SU-DHL-6 (cell line): Measurements from ENCODE around the gene DUSP2.

Experiments
- H2AFZ ChIP-seq: fragments of 200-600 bp; sonication (generic); 2 replicates; pipeline ENCODE4 v1.6.1; 2014; ENCODE audit warnings: low read depth, mild to moderate bottlenecking, moderate library complexity, mixed read lengths, antibody characterized with exemption, low read length; ENCODE audit not compliant: severe bottlenecking
- H3F3A ChIP-seq: fragments of 200-600 bp; shearing (Covaris generic); 2 replicates; pipeline ENCODE4 v1.6.0; 2016; ENCODE audit warnings: antibody characterized with exemption, mild to moderate bottlenecking; ENCODE audit not compliant: insufficient read depth
- H3K27ac ChIP-seq: fragments of 200-600 bp; sonication (generic); 2 replicates; pipeline ENCODE4 v1.5.1; 2016; ENCODE audit warnings: low read depth, mild to moderate bottlenecking, low read length, moderate library complexity, mixed read lengths
- H3K27me3 ChIP-seq: fragments of 200-600 bp; sonication (generic), shearing (Covaris generic); 2 replicates; pipeline ENCODE4 v1.6.0; 2014; ENCODE audit warnings: mild to moderate bottlenecking, low read length
- H3K36me3 ChIP-seq: fragments of 200-600 bp; sonication (generic); 2 replicates; pipeline ENCODE4 v1.6.1; 2014; ENCODE audit warnings: mild to moderate bottlenecking, low read length, mixed read lengths
- H3K4me2 ChIP-seq: fragments of 300-600, 200-600 bp; shearing (Covaris generic), sonication (generic); 2 replicates; pipeline ENCODE4 v1.6.0; 2014; ENCODE audit warnings: low read length, low read depth, mild to moderate bottlenecking; ENCODE audit not compliant: poor library complexity, severe bottlenecking
- H3K4me3 ChIP-seq: fragments of 200-600 bp; sonication (generic); 2 replicates; pipeline ENCODE4 v1.5.1; 2014; ENCODE audit warnings: antibody characterized with exemption, low read length, mild to moderate bottlenecking, mixed read lengths; ENCODE audit not compliant: insufficient read depth, poor library complexity, severe bottlenecking
- H3K79me2 ChIP-seq: fragments of 200-600 bp; sonication (generic); 2 replicates; pipeline ENCODE4 v1.6.1; 2014; ENCODE audit warnings: mild to moderate bottlenecking, low read length, moderate library complexity; ENCODE audit not compliant: insufficient read depth
- H3K9ac ChIP-seq: fragments of 200-600 bp; sonication (generic); 2 replicates; pipeline ENCODE4 v1.7.0; 2014; ENCODE audit warnings: mild to moderate bottlenecking, low read length
- H3K9me2 ChIP-seq: fragments of 200-600 bp; sonication (generic); replicated peaks from 2 replicates; pipeline ENCODE4 v1.6.1; 2014; ENCODE audit warnings: low read length; ENCODE audit not compliant: insufficient read depth
- H3K9me3 ChIP-seq: fragments of 200-600 bp; sonication (generic); 2 replicates; pipeline ENCODE4 v1.6.1; 2014; ENCODE audit warnings: low read length, mixed read lengths; ENCODE audit not compliant: insufficient read depth
- H4K20me1 ChIP-seq: fragments of 200-600 bp; sonication (generic); 2 replicates; pipeline ENCODE4 v1.6.1; 2014; ENCODE audit warnings: low read depth, mild to moderate bottlenecking, antibody characterized with exemption, low read length, moderate library complexity, mixed read lengths
- CTCF ChIP-seq: fragments of 200-600 bp; sonication (generic); IDR thresholded peaks from one replicate; pipeline ENCODE4 v1.5.1; 2017; ENCODE audit warnings: antibody characterized with exemption, mild to moderate bottlenecking, low read length, moderate library complexity; ENCODE audit not compliant: insufficient read depth, poor library complexity, severe bottlenecking
- EZH2phosphoT487 ChIP-seq: fragments of 200-600 bp; sonication (generic), shearing (Covaris generic); conservative IDR thresholded peaks from 2 replicates; pipeline ENCODE4 v1.6.1; 2018; ENCODE audit warnings: mild to moderate bottlenecking, antibody characterized with exemption, low read length, moderate library complexity, mixed read lengths

The DUSP2 gene

GRCh38 chr2:96122391-96122790, 22.8 kb downstream of the DUSP2 start:
- Histone ChIP-seq H3K27me3 (no peaks in the 10 kb centered on the region), H3K36me3 (no peaks in the 10 kb centered on the region), H3K27ac (no peak overlapping the region), H3K9me2 (no peaks in the 10 kb centered on the region), H3K9me3 (no peaks in the 10 kb centered on the region), H3F3A (no peaks in the 10 kb centered on the region), H3K9ac (no peak overlapping the region), H2AFZ (no peak overlapping the region), H3K4me3 (no peak overlapping the region), H4K20me1 (no peaks in the 10 kb centered on the region), H3K79me2 (no peaks in the 10 kb centered on the region), H3K4me2 (no peak overlapping the region)
- TF ChIP-seq EZH2phosphoT487 (no peak), CTCF (no peak)

- no peaks in the 10 kb centered on the region for H3K9me3 ChIP-seq
- no peaks in the 10 kb centered on the region for H3K27me3 ChIP-seq
- H3K79me2 ChIP-seq: no peaks in the 10 kb centered on the region
- H3F3A ChIP-seq: no peaks in the 10 kb centered on the region
- H3K4me3 ChIP-seq: no peak overlapping the region
- H3K4me2 ChIP-seq: no peak overlapping the region
- no peaks in the 10 kb centered on the region for H3K9me2 ChIP-seq
- no peaks in the 10 kb centered on the region for H3K36me3 ChIP-seq
- no peak overlapping the region for H3K9ac ChIP-seq
- H2AFZ ChIP-seq: no peak overlapping the region
- H4K20me1 ChIP-seq: no peaks in the 10 kb centered on the region
- no peak for TF ChIP-seq EZH2phosphoT487
- no peak for TF ChIP-seq CTCF
- no peak overlapping the region for H3K27ac ChIP-seq
Observed at GRCh38 chr2:96121414-96121813, 23.8 kb downstream of the DUSP2 start.

DNA sequence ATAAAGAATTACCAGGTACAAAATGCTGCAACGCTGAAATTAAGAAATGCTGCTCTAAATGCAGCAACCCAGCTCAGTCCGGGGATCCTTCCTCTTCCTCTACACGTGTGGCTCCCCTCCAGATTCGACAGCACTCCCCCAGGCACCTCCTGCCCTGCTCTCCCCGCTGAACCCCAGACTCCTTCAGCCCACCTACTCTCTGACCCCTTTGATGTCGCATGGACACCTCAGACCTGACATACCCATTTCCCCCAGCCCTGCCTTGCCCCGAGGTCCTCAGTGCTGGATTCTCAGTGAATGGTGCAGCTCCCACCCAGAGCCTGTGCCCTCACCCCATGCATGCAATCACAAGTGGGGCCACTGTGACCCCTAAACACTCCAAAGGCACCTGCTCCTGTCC, 24.2 kb downstream of the DUSP2 start:
- no peak overlapping the region for H3K4me3 ChIP-seq
- no peaks in the 10 kb centered on the region for H3K79me2 ChIP-seq
- no peaks in the 10 kb centered on the region for H3K27me3 ChIP-seq
- H2AFZ ChIP-seq: no peak overlapping the region
- no peak overlapping the region for H3K9ac ChIP-seq
- H3K27ac ChIP-seq: no peak overlapping the region
- no peaks in the 10 kb centered on the region for H4K20me1 ChIP-seq
- no peaks in the 10 kb centered on the region for H3K9me2 ChIP-seq
- H3K36me3 ChIP-seq: no peaks in the 10 kb centered on the region
- H3F3A ChIP-seq: no peaks in the 10 kb centered on the region
- TF ChIP-seq EZH2phosphoT487 (no peak), CTCF (no peak)
- H3K4me2 ChIP-seq: no peak overlapping the region
- H3K9me3 ChIP-seq: no peaks in the 10 kb centered on the region
